Liver (tissue), 9 donors: ENCODE results near the gene TBC1D14. TPM values are rescaled to one million over a fixed set of nuclear protein-coding genes. Genes with fewer than 3 reads are reported as not detected.
A peak's percentile ranks its signal among the peaks of the same experiment; 100 is the strongest.

Experiments used
- DNase-seq: peaks from one replicate; pipeline ENCODE4 v3.0.0-alpha.2; 2017; ENCODE audit warnings: low spot score
- H3K27ac ChIP-seq, 2 donors: one replicate each; pipeline ENCODE4 v1.7.0; 2013; ENCODE audit warnings: inconsistent platforms in 2 of 2, low read length in 2 of 2, control low read depth in 1 of 2, low read depth in 1 of 2, mild to moderate bottlenecking in 1 of 2
- H3K27me3 ChIP-seq, 4 donors: one replicate each; pipeline versions ENCODE4 v1.6.1 to v1.7.0; 2013; ENCODE audit warnings: low read length in 3 of 4, inconsistent platforms in 1 of 4, mild to moderate bottlenecking in 1 of 4, moderate library complexity in 1 of 4; ENCODE audit not compliant: control insufficient read depth in 4 of 4, insufficient read depth in 4 of 4
- H3K36me3 ChIP-seq, 4 donors: one replicate each; pipeline versions ENCODE4 v1.6.1 to v1.7.0; 2013; ENCODE audit warnings: low read length in 3 of 4, mild to moderate bottlenecking in 3 of 4, low read depth in 1 of 4, moderate library complexity in 1 of 4; ENCODE audit not compliant: control insufficient read depth in 4 of 4, insufficient read depth in 3 of 4
- H3K4me1 ChIP-seq, 4 donors: one replicate each; pipeline versions ENCODE4 v1.6.1 to v1.7.0; 2013; ENCODE audit warnings: low read length in 3 of 4, mild to moderate bottlenecking in 3 of 4, moderate library complexity in 1 of 4; ENCODE audit not compliant: control insufficient read depth in 4 of 4, insufficient read depth in 4 of 4
- H3K4me3 ChIP-seq, 3 donors: one replicate each; pipeline versions ENCODE4 v1.6.1 to v1.7.0; 2013; ENCODE audit warnings: low read length in 3 of 3, control low read depth in 1 of 3, low read depth in 1 of 3, mild to moderate bottlenecking in 1 of 3
- H3K9ac ChIP-seq, 2 donors: one replicate each; pipeline ENCODE4 v1.7.0; 2013; ENCODE audit warnings: low read length in 2 of 2, mild to moderate bottlenecking in 2 of 2, moderate library complexity in 2 of 2, control low read depth in 1 of 2, low read depth in 1 of 2
- H3K9me3 ChIP-seq, 4 donors: one replicate each; pipeline versions ENCODE4 v1.6.1 to v1.7.0; 2013; ENCODE audit warnings: low read length in 3 of 4; ENCODE audit not compliant: control insufficient read depth in 4 of 4
- ATF3 ChIP-seq: IDR thresholded peaks from 2 replicates; pipeline ENCODE4 v1.6.1; 2016; ENCODE audit warnings: antibody characterized with exemption
- CTCF ChIP-seq: fragments of 150-350 bp; IDR thresholded peaks from 2 replicates; pipeline ENCODE4 v1.5.1; 2017; ENCODE audit warnings: improper control_type of control experiment, low read depth, low read length; ENCODE audit not compliant: missing input control
- EGR1 ChIP-seq, 2 donors: IDR thresholded peaks; 2 replicates each; pipeline ENCODE4 v1.6.1; 2016 to 2018; ENCODE audit warnings: antibody characterized with exemption in 2 of 2, low read depth in 2 of 2
- FOXA1 ChIP-seq: IDR thresholded peaks from 2 replicates; pipeline ENCODE4 v1.6.1; 2016; ENCODE audit warnings: antibody characterized with exemption
- FOXA2 ChIP-seq: IDR thresholded peaks from 2 replicates; pipeline ENCODE4 v1.6.1; 2016; ENCODE audit warnings: antibody characterized with exemption
- GABPA ChIP-seq, 2 donors: IDR thresholded peaks in 1 of 2; conservative IDR thresholded peaks in 1 of 2; 2 replicates each; pipeline ENCODE4 v1.6.1; 2016; ENCODE audit warnings: antibody characterized with exemption in 2 of 2, mild to moderate bottlenecking in 1 of 2, moderate library complexity in 1 of 2
- HNF4A ChIP-seq, 2 donors: conservative IDR thresholded peaks; 2 replicates each; pipeline ENCODE4 v1.6.1; 2016; ENCODE audit warnings: antibody characterized with exemption in 2 of 2, mild to moderate bottlenecking in 2 of 2
- HNF4G ChIP-seq: IDR thresholded peaks from 2 replicates; pipeline ENCODE4 v1.6.1; 2016; ENCODE audit warnings: antibody characterized with exemption
- JUND ChIP-seq, 2 donors: IDR thresholded peaks; 2 replicates each; pipeline ENCODE4 v1.6.1; 2016; ENCODE audit warnings: antibody characterized with exemption in 2 of 2
- MAX ChIP-seq: IDR thresholded peaks from 2 replicates; pipeline ENCODE4 v1.6.1; 2016; ENCODE audit warnings: antibody characterized with exemption
- RAD21 ChIP-seq, 2 donors: IDR thresholded peaks; 2 replicates each; pipeline ENCODE4 v1.6.1; 2016; ENCODE audit warnings: antibody characterized with exemption in 2 of 2, mild to moderate bottlenecking in 2 of 2
- REST ChIP-seq: IDR thresholded peaks from 2 replicates; pipeline ENCODE4 v1.6.1; 2016; ENCODE audit warnings: antibody characterized with exemption, mild to moderate bottlenecking
- RXRA ChIP-seq, 2 donors: IDR thresholded peaks; 2 replicates each; pipeline ENCODE4 v1.6.1; 2017 to 2018; ENCODE audit warnings: antibody characterized with exemption in 2 of 2, mild to moderate bottlenecking in 1 of 2
- SP1 ChIP-seq: IDR thresholded peaks from 2 replicates; pipeline ENCODE4 v1.6.1; 2018; ENCODE audit warnings: antibody characterized with exemption, mild to moderate bottlenecking
- TAF1 ChIP-seq: conservative IDR thresholded peaks from 2 replicates; pipeline ENCODE4 v1.6.1; 2016; ENCODE audit warnings: antibody characterized with exemption, mild to moderate bottlenecking
- YY1 ChIP-seq: IDR thresholded peaks from 2 replicates; pipeline ENCODE4 v1.6.1; 2016; ENCODE audit warnings: antibody characterized with exemption, mild to moderate bottlenecking
- ZBTB33 ChIP-seq: IDR thresholded peaks from 2 replicates; pipeline ENCODE4 v1.6.1; 2016; ENCODE audit warnings: antibody characterized with exemption
- WGBS: extraction: QIAGEN DNeasy Blood & Tissue Kit; methylation state at CpG from one replicate; pipeline ENCODE4 v1.1.7; 2013; 5-methylcytosine and 5-hydroxymethylcytosine counted together
- polyA plus RNA-seq, 2 donors: library from polyadenylated mRNA; stranded (reverse) in 1 of 2; unstranded in 1 of 2; fragments of 200-250 nt in 1 of 2; fragments of >200 nt in 1 of 2; fragmentation: Nextera tagmentation in 1 of 2; extraction: Ambion mirVana in 1 of 2; gene quantifications; one replicate each; pipeline versions ENCODE4 v1.2.1 to v1.2.3, GENCODE V29; 2013 to 2015
- total RNA-seq, 2 donors: library from RNA; depleted of rRNA; stranded (reverse); fragments of >200 nt; gene quantifications; one replicate each; pipeline ENCODE4 v1.2.3, GENCODE V29; 2014
- donor health status: healthy.
- donor health status: healthy.
- donor health status: healthy.
- donor health status: healthy.
- donor health status: healthy.

The TBC1D14 gene
- total and polyA plus RNA-seq, 4 donors = 10.0 to 45.2 (median 22.7) TPM

- Histone ChIP-seq H3K9me3 (no peaks in the 10 kb centered on the region), H3K9ac (no peak overlapping the region), H3K4me3 (no peak overlapping the region), H3K27me3 (no peaks in the 10 kb centered on the region), H3K27ac (peak overlapping the region in 1 of 2 donors; percentile 60), H3K4me1 (peaks cover 32 to 84% (median 71%) of the 10 kb centered on the region in 4 donors), H3K36me3 (peaks cover 2 to 10% (median 4%) of the 10 kb centered on the region in 4 donors)
- TF ChIP-seq SP1 (no peak), RXRA (IDR thresholded peaks at IDR 0.05) (no peak), FOXA1 (no peak), ZBTB33 (no peak), ATF3 (no peak), EGR1 (IDR thresholded peaks at IDR 0.05; ENCODE audit: low read depth in 2 of 2) (no peak), GABPA (IDR thresholded peaks at IDR 0.05 in 1 of 2, conservative IDR thresholded peaks at IDR 0.05 in 1 of 2) (no peak), MAX (no peak), CTCF (no peak)
- DNase-seq = no peak
- WGBS = 71% methylated on average over 19 of the region's 19 CpGs
Observed at GRCh38 chr4:6926081-6926480, 16.5 kb downstream of the TBC1D14 start.

GRCh38 chr4:6926681-6927478, 17.3 kb downstream of the TBC1D14 start:
- TF ChIP-seq ZBTB33 (peak; percentile 27), TAF1 (no peak), GABPA (IDR thresholded peaks at IDR 0.05 in 1 of 2, conservative IDR thresholded peaks at IDR 0.05 in 1 of 2) (no peak), RAD21 (IDR thresholded peaks at IDR 0.05) (peak in 1 of 2 donors; percentile 27), FOXA2 (no peak), FOXA1 (no peak), SP1 (peak; percentile 54), MAX (peak; percentile 60), RXRA (IDR thresholded peaks at IDR 0.05) (peak; percentile 52 to 81), HNF4A (conservative IDR thresholded peaks at IDR 0.05) (peak; percentile 60 to 81), ATF3 (no peak), EGR1 (IDR thresholded peaks at IDR 0.05; ENCODE audit: low read depth in 2 of 2) (peak in 1 of 2 donors; percentile 78), YY1 (peak; percentile 85), REST (peak; percentile 14), JUND (IDR thresholded peaks at IDR 0.05) (peak in 1 of 2 donors; percentile 9), HNF4G (no peak)
- Histone ChIP-seq H3K27me3 (no peaks in the 10 kb centered on the region), H3K36me3 (peaks cover 2 to 10% (median 4%) of the 10 kb centered on the region in 4 donors), H3K9me3 (no peaks in the 10 kb centered on the region), H3K9ac (peak overlapping the region in 1 of 2 donors; percentile 60), H3K27ac (peak overlapping the region; percentile 63 to 78), H3K4me1 (peaks cover 29 to 89% (median 75%) of the 10 kb centered on the region in 4 donors), H3K4me3 (no peak overlapping the region)
- WGBS = 34% methylated on average over 13 of the region's 13 CpGs
- DNase-seq = peak; percentile 69
